ENCODE results near the gene TNS1. TPM values are rescaled to one million over a fixed set of nuclear protein-coding genes. Genes with fewer than 3 reads are reported as not detected.

Gene TNS1
- total RNA-seq, 1 experiment from 2014 or later: 3.4 TPM

DNA sequence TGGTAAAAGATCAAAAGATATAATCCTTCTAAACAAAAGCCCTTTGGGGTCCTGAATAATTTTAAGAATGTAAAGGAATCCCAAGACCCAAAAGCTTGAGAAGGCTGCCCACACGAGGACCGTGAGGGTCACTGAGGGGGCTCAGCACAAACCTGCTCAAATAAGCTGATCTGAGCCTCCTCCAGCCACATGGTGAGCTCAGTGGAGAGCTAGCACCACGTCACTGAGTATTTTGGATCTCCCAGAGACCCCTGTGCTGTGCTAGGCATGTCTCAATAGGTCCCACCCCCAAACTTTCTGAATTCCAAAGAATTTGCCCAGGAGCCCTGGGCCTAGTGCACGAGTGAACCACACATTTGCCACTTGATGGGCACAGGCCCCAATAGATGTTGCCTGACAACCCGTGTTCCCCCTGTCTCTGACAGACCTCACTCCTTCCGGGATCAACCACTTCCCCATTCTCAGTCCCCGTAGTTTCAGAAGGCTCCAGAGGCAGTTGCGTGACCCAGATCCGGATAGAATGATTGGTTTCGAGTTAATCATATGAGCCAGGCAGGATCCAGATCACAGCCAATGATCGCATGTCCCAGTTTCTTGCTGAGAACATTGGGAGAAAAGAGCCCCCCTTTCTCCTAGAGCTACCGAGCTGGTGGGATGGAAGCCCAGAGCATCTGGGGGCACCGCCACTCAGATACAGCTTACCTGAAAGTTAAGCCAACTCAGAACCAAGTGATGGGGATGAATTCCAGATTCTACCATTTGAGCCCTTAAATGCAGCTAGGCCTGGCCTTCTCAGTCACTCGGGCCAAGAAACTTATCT is 203.8 kb downstream of the TNS1 start:
- Histone ChIP-seq H3K9me3 (ENCODE audit: control insufficient read depth, low read depth, low read length) (no peaks in the 10 kb centered on the region), H3K18ac (ENCODE audit: insufficient read length, low read depth, low read length) (no peak overlapping the region), H2AFZ (ENCODE audit: low read length) (no peak overlapping the region), H3T11ph (ENCODE audit: low read length) (no peak overlapping the region), H3K23ac (ENCODE audit: insufficient read length, low read depth, low read length) (no peak overlapping the region), H3K23me2 (ENCODE audit: insufficient read length, low read depth, low read length, poor library complexity, severe bottlenecking) (no peaks in the 10 kb centered on the region), H3K14ac (ENCODE audit: insufficient read depth, low read length) (no peak overlapping the region), H2BK5ac (ENCODE audit: insufficient read length, low read length) (no peak overlapping the region), H2BK15ac (ENCODE audit: low read depth, low read length) (no peak overlapping the region), H4K91ac (ENCODE audit: insufficient read length, low read depth, low read length) (no peak overlapping the region), H2BK12ac (ENCODE audit: insufficient read length, low read depth, low read length) (no peak overlapping the region), H3K79me1 (ENCODE audit: insufficient read depth, low read depth, low read length, poor library complexity, severe bottlenecking) (no peaks in the 10 kb centered on the region), H3K27ac (ENCODE audit: insufficient read length, low read depth, low read length) (no peak overlapping the region), H3K4me2 (ENCODE audit: insufficient read depth, insufficient read length, low read length) (no peak overlapping the region), H3K4ac (ENCODE audit: low read depth, low read length) (no peak overlapping the region), H3K56ac (ENCODE audit: insufficient read length, low read depth, low read length) (no peak overlapping the region), H3K27me3 (ENCODE audit: insufficient read depth, low read length) (no peaks in the 10 kb centered on the region; the same call in 1 of the 2 replicates), H4K5ac (ENCODE audit: insufficient read length, low read depth, low read length) (no peak overlapping the region), H3K4me1 (ENCODE audit: insufficient read depth, low read length) (no peaks in the 10 kb centered on the region), H4K8ac (replicated peaks; ENCODE audit: insufficient read length, low read depth, low read length) (no peak overlapping the region), H3K79me2 (ENCODE audit: insufficient read depth, low read length) (no peaks in the 10 kb centered on the region), H2AK5ac (ENCODE audit: insufficient read length, low read length) (no peak overlapping the region), H3K9ac (ENCODE audit: extremely low read depth, insufficient read length, low read length) (no peak overlapping the region), H2BK20ac (ENCODE audit: low read depth, low read length, poor library complexity, severe bottlenecking) (no peak overlapping the region), H4K20me1 (ENCODE audit: control insufficient read depth, insufficient read depth, insufficient read length) (no peaks in the 10 kb centered on the region), H2BK120ac (ENCODE audit: low read depth, low read length, poor library complexity, severe bottlenecking) (no peak overlapping the region)
- Mint-ChIP-seq H3K36me3 (ENCODE audit: insufficient read depth in 1 of 3, low read depth in 3 of 3) (no peaks in the 10 kb centered on the region), H3K4me3 (no peak overlapping the region), H3K4me1 (peaks cover 0 to 4% of the 10 kb centered on the region in 2 experiments; a peak in 3 of 4 replicates), H3K9me3 (no peaks in the 10 kb centered on the region), H3K27me3 (ENCODE audit: low read depth) (peaks cover 2% of the 10 kb centered on the region), H3K27ac (peak overlapping the region in 1 of 3 experiments; percentile 54; a peak in 2 of 7 replicates)
- peak; percentile 12 for DNase-seq
- TF ChIP-seq, protein P1, sequence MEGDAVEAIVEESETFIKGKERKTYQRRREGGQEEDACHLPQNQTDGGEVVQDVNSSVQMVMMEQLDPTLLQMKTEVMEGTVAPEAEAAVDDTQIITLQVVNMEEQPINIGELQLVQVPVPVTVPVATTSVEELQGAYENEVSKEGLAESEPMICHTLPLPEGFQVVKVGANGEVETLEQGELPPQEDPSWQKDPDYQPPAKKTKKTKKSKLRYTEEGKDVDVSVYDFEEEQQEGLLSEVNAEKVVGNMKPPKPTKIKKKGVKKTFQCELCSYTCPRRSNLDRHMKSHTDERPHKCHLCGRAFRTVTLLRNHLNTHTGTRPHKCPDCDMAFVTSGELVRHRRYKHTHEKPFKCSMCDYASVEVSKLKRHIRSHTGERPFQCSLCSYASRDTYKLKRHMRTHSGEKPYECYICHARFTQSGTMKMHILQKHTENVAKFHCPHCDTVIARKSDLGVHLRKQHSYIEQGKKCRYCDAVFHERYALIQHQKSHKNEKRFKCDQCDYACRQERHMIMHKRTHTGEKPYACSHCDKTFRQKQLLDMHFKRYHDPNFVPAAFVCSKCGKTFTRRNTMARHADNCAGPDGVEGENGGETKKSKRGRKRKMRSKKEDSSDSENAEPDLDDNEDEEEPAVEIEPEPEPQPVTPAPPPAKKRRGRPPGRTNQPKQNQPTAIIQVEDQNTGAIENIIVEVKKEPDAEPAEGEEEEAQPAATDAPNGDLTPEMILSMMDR (conservative IDR thresholded peaks at IDR 0.05): no peak
- no CpG with 5 or more reads among the region's 14 CpGs for WGBS (ENCODE audit: extremely low coverage, insufficient read length, low lambda C conversion rate)
